Measurements from ENCODE around the gene NIBAN1.
"Not testable (repeated sequence)": the region's sequence is repeated elsewhere in the genome, so short reads cannot be mapped to it uniquely, and the experiment has no call there.

Gene NIBAN1, protein sequence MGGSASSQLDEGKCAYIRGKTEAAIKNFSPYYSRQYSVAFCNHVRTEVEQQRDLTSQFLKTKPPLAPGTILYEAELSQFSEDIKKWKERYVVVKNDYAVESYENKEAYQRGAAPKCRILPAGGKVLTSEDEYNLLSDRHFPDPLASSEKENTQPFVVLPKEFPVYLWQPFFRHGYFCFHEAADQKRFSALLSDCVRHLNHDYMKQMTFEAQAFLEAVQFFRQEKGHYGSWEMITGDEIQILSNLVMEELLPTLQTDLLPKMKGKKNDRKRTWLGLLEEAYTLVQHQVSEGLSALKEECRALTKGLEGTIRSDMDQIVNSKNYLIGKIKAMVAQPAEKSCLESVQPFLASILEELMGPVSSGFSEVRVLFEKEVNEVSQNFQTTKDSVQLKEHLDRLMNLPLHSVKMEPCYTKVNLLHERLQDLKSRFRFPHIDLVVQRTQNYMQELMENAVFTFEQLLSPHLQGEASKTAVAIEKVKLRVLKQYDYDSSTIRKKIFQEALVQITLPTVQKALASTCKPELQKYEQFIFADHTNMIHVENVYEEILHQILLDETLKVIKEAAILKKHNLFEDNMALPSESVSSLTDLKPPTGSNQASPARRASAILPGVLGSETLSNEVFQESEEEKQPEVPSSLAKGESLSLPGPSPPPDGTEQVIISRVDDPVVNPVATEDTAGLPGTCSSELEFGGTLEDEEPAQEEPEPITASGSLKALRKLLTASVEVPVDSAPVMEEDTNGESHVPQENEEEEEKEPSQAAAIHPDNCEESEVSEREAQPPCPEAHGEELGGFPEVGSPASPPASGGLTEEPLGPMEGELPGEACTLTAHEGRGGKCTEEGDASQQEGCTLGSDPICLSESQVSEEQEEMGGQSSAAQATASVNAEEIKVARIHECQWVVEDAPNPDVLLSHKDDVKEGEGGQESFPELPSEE

DNA sequence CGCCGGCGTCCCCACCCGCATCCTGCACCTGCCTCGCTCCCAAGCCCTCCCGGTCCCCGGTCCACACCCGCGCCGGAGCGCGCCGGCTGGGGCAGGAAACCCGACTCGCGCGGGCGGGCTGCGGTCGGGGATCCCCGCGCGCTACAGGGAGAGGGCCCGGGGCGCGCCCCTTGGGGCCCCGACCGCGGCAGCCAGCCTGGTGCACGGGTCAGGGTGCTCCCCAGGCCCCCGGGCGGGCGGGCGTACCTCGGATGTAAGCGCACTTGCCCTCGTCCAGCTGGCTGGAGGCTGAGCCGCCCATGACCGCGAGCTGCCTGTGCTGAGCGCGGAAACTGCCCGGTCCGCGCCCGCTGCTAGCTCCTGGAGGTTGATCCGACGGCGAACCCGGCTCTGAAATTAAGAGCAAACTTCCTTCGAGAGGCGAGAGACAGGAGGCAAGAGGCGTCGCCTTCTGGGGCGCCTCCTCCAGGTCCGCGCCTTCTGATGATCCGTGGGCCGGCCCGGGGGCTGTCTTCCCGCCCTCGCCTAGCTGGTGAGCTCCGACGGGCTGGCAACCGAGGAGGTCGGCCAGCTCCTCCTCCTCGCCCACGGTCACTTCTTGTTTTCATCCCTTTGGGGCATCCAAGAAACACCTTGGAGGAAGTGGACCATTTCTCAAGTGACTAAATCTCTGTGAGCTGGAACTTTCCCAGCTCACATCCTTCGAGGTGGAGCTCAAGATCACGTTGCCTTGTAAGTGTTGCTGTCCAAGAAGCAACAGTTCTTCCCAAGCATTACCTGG, at the start of gene NIBAN1:
Gene NIBAN1, minus strand, starts transcription at position 453 of the 781 bp plus-strand sequence. Its CDS starts 152 bp downstream, at position 301.
- Mint-ChIP-seq H3K4me3 (peak within 1 kb of the TSS; percentile 92), H3K9me3 (no peaks in the 10 kb centered on the region), H3K27ac (peak within 1 kb of the TSS; percentile 92), H3K27me3 (peaks cover 18% of the 10 kb centered on the region), H3K4me1 (peaks cover 37% of the 10 kb centered on the region), H3K36me3 (no peaks in the 10 kb centered on the region)

DNA sequence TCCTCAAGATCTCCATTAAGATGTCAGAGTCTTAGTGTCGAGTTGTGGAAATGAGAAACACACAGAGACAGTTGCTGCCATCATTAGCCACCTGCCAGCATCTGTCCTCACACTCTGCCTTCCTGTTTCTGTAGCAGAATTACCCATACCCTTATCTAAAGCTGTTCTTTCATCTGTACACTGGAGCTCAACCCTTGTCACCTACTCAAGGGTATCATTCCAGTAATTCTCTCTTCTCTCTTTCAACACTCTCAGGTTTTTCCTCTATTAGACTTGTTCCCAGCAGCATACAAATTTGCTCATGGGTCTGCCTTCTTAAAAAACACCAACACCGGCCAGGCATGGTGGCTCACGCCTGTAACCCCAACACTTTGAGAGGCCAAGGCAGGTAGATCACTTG, 43.7 kb upstream of the NIBAN1 start:
- Mint-ChIP-seq H3K27ac (no peak overlapping the region), H3K36me3 (no peaks in the 10 kb centered on the region), H3K27me3 (peaks cover 4% of the 10 kb centered on the region), H3K4me1 (no peaks in the 10 kb centered on the region), H3K9me3 (no peaks in the 10 kb centered on the region), H3K4me3 (no peak overlapping the region)

DNA sequence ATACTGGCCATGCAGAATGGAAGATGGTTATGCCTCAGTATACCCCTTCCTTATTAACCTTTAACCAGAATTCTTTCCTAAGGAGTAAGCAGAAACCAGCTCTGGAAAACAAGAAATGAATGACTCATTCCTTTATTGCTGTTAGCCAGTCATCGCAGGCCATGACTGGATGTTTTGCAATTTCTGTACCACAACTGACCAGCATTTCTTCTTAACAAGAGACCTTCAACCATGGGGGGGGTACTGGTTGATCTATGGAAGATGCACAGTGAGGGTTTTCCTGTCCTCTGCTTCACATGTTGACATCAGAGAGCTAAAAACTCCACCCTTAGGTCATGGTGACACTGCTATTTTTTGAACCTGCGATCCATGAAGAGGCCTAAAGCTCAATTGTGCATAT, 43.0 kb upstream of the NIBAN1 start:
- H3K27ac Mint-ChIP-seq: no peak overlapping the region
- peaks cover 4% of the 10 kb centered on the region for H3K27me3 Mint-ChIP-seq
- H3K4me1 Mint-ChIP-seq: no peaks in the 10 kb centered on the region
- H3K9me3 Mint-ChIP-seq: no peaks in the 10 kb centered on the region
- no peaks in the 10 kb centered on the region for H3K36me3 Mint-ChIP-seq
- H3K4me3 Mint-ChIP-seq: no peak overlapping the region

DNA sequence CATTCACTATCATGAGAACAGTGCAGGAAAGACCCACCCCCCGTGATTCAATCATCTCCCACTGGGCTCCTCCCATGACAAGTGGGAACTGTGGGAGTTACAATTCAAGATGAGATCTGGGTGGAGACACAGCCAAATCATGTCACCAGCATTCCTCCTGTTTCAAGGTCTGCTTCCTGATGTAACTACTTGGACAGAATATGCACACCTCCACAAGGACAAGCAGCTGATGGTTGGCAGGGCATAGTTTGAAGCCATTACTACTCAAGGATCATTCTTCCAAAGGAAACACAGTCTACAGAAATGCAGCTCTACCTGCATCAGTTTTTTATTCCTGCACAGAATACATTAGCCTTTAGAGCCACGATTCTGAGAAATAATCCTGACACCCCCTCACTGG, 42.6 kb upstream of the NIBAN1 start:
- H3K36me3 Mint-ChIP-seq: no peaks in the 10 kb centered on the region
- H3K4me3 Mint-ChIP-seq: no peak overlapping the region
- H3K4me1 Mint-ChIP-seq: no peaks in the 10 kb centered on the region
- H3K9me3 Mint-ChIP-seq: no peaks in the 10 kb centered on the region
- peaks cover 4% of the 10 kb centered on the region for H3K27me3 Mint-ChIP-seq
- H3K27ac Mint-ChIP-seq: no peak overlapping the region

DNA sequence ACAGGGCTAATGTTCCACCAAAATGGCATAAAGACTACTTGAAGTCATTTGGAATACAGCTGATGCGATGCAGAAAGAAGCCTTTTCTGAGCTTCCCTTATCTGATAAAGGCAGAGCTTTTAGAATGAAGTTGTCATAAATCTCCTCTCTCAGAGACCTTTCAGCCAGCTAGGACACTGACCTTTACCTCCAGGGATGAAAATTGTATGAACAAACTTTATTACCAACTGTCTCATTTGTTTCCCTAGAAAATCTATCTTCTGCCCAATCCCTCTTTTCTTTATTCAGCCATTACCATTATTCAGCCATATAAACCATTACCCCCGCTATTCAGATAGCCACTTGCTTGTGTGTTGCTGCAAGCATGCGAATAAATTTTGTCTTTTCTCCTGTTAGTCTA, 41.3 kb upstream of the NIBAN1 start:
- H3K9me3 Mint-ChIP-seq: no peaks in the 10 kb centered on the region
- no peak overlapping the region for H3K4me3 Mint-ChIP-seq
- H3K36me3 Mint-ChIP-seq: no peaks in the 10 kb centered on the region
- H3K27ac Mint-ChIP-seq: no peak overlapping the region
- peaks cover 4% of the 10 kb centered on the region for H3K27me3 Mint-ChIP-seq
- no peaks in the 10 kb centered on the region for H3K4me1 Mint-ChIP-seq

DNA sequence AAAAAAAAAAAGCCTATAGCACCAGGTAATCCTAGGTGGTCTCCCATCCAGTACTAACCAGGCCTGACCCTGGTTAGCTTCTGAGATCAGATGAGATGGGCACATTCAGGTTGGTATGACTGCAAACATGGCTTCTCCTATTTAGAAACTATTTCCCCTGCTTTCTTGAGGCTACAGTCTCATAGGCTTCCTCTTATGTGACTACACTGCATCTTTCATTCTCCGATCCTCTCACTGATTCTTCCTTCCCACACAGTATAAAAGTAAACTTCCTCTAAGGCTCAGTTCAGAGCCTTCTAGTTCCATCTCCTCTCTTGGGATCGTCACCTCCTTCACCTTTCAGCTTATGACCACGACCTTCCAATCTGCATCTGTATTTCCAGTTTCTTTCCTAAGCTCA, 40.6 kb upstream of the NIBAN1 start:
- Mint-ChIP-seq H3K27ac (no peak overlapping the region), H3K27me3 (peaks cover 4% of the 10 kb centered on the region), H3K4me3 (no peak overlapping the region), H3K4me1 (no peaks in the 10 kb centered on the region), H3K36me3 (no peaks in the 10 kb centered on the region), H3K9me3 (no peaks in the 10 kb centered on the region)

DNA sequence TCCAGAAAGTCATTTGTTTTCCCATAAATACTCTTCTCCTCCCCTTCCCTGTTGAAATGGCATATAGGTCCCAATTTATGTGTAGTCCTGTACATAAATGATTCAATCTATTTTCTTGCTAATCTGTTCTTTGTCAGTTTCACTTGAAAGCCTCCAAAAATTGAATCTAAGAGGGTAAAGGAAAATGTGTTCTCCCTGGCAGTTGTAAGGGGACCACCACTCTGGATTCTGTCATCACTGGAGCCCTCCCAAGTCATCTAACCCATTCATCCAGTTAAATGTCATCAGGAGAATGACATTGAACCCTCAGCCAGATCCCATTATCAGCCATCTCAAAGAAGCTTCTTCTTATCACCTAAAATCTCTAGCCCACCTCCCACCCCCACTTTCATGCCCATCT, 36.1 kb upstream of the NIBAN1 start:
- H3K4me3 Mint-ChIP-seq: no peak overlapping the region
- H3K27ac Mint-ChIP-seq: no peak overlapping the region
- peaks cover 2% of the 10 kb centered on the region for H3K27me3 Mint-ChIP-seq
- H3K9me3 Mint-ChIP-seq: no peaks in the 10 kb centered on the region
- H3K36me3 Mint-ChIP-seq: no peaks in the 10 kb centered on the region
- no peaks in the 10 kb centered on the region for H3K4me1 Mint-ChIP-seq

DNA sequence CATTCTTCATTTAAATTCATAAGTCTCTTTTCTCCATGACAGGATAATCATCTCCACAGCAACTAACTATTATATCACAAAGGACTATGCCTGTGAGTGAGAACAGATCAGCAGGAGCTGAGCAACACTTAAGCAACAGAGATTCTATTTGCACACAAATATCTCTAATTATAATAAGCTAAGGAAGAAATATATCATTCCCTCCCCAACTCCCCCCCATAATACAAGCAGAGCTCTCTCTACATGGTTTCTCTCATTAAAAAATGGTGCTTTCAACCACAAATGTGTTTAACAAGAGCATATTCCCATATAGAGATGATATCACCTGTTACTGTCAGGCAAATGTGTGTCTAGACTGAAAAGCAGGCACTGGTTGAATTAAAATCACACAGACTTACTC, 34.5 kb upstream of the NIBAN1 start:
- Mint-ChIP-seq H3K4me3 (no peak overlapping the region), H3K4me1 (no peaks in the 10 kb centered on the region), H3K36me3 (no peaks in the 10 kb centered on the region), H3K27ac (no peak overlapping the region), H3K9me3 (no peaks in the 10 kb centered on the region), H3K27me3 (no peaks in the 10 kb centered on the region)

DNA sequence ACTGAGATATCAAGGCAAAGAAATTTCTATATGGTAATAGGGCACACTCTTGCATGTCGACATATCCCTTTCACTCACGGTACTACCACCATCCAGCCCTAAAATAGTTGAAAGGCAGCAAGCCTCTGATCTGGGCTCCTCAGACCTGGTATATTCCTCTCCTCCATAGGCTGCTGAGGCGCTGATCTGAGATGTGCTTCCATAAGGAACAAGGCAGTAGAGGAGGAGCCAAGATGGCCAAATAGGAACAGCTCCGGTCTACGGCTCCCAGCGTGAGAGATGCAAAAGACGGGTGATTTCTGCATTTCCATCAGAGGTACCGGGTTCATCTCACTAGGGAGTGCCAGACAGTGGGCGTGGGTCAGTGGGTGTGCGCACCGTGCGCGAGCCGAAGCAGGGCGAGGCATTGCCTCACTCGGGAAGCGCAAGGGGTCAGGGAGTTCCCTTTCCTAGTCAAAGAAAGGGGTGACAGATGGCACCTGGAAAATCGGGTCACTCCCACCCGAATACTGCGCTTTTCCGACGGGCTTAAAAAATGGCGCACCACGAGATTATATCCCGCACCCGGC, 27.1 kb upstream of the NIBAN1 start:
- H3K36me3 Mint-ChIP-seq: not testable (repeated sequence)
- peaks cover 12% of the 10 kb centered on the region for H3K27me3 Mint-ChIP-seq

DNA sequence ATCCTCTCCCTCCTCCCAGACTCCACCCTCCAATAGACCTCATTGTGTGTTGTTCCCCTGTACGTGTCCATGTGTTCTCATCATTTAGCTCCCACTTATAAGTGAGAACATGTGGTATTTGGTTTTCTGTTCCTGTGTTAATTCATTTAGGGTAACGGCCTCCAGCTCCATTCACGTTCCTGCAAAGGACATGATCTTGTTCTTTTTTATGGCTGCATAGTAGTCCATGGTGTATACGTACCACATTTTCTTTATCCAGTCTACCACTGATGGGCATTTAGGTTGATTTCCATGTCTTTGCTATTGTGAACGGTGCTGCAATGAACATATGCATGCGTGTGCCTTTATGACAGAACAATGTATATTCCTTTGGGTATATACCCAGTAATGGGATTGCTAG, 25.7 kb upstream of the NIBAN1 start:
- H3K36me3 Mint-ChIP-seq, H3K27ac Mint-ChIP-seq, H3K4me1 Mint-ChIP-seq, H3K9me3 Mint-ChIP-seq, H3K4me3 Mint-ChIP-seq: not testable (repeated sequence)
- peaks cover 16% of the 10 kb centered on the region for H3K27me3 Mint-ChIP-seq

More for the DNA sequence above, 27.1 kb upstream of the NIBAN1 start:
- not testable (repeated sequence) for H3K4me3 Mint-ChIP-seq, H3K9me3 Mint-ChIP-seq, H3K4me1 Mint-ChIP-seq, H3K27ac Mint-ChIP-seq

DNA sequence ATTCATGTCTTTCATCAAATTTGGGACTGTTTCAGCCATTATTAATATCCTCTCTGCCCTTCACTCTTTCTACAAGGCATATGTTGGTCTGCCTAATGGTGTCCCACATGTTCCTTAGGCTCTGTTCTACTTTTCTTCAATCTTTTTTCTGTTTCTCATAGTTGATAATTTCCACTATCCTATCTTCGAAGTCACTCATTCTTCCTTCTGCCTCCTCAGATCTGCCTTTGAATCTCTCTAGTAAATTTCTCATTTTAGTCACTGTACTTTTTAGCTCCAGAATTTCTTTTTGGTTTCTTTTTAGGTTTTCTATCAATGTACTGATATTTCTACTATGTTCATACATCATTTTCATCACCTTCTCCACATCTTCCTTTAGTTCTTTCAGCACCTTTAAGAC, 20.0 kb upstream of the NIBAN1 start:
- Mint-ChIP-seq H3K4me3 (no peak overlapping the region), H3K27ac (no peak overlapping the region), H3K9me3 (peaks cover 9% of the 10 kb centered on the region), H3K36me3 (peaks cover 4% of the 10 kb centered on the region), H3K4me1 (no peaks in the 10 kb centered on the region), H3K27me3 (peaks cover 17% of the 10 kb centered on the region)

DNA sequence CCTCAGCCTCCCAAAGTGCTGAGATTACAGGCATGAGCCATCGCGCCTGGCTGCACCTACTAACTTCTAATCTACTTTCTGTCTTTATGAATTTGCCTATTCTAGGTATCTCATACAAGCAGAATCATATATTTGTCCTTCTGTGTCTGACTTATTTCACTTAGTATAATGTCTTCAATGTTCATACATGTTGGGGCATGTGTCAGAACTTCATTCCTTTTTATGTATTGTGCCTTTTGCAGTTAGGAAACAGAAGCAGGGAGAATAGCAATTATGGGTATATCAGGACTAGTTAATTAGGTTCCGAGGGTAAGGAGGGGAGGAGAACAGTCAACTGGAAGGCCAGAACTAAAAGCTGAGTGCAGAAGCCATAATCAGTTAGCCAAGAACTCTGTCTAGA, 18.0 kb upstream of the NIBAN1 start:
- H3K4me1 Mint-ChIP-seq: no peaks in the 10 kb centered on the region
- H3K36me3 Mint-ChIP-seq: peaks cover 4% of the 10 kb centered on the region
- H3K27me3 Mint-ChIP-seq: peaks cover 14% of the 10 kb centered on the region
- peaks cover 9% of the 10 kb centered on the region for H3K9me3 Mint-ChIP-seq
- H3K4me3 Mint-ChIP-seq: no peak overlapping the region
- no peak overlapping the region for H3K27ac Mint-ChIP-seq

DNA sequence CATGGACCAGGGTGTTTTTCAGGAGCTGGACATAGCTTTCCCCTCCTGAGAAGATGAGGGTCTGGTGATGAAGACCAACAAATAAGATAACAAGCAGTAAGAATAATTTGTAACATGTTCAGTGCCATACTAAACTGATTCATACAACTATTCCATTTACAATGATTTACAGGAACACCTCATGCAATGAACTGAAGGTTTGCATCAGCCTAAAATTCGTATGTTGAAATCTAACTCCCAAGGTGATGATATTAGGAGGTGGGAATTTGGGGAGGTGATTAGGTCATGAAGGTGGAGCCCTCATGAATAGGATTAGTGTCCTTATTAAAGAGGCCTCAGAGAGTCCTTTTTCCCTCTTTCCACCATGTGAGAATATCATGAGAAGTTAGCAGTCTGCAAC, 15.9 kb upstream of the NIBAN1 start:
- no peaks in the 10 kb centered on the region for H3K4me1 Mint-ChIP-seq
- H3K27ac Mint-ChIP-seq: no peak overlapping the region
- H3K27me3 Mint-ChIP-seq: peaks cover 11% of the 10 kb centered on the region
- H3K4me3 Mint-ChIP-seq: no peak overlapping the region
- peaks cover 9% of the 10 kb centered on the region for H3K9me3 Mint-ChIP-seq
- peaks cover 4% of the 10 kb centered on the region for H3K36me3 Mint-ChIP-seq

DNA sequence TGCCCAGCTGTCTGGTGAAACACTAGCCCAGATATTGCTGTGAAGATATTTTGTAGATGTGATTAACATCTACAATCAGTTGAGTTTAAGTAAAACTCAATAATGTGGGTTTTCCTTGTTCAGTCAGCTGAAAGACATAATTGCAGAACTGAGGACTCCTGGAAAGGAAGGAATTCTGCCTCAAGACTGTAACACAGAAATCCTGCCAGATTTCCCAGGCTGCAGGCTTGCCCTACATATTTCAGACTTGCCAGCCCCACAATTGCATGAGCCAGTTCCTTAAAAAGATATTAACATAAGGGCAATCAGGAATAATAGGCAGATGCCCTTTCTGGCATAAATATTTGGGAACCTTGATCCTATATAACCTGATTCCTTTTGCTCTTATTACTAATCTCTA, 14.2 kb upstream of the NIBAN1 start:
- Mint-ChIP-seq H3K4me1 (no peaks in the 10 kb centered on the region), H3K4me3 (no peak overlapping the region), H3K9me3 (no peaks in the 10 kb centered on the region), H3K27ac (no peak overlapping the region), H3K27me3 (peaks cover 10% of the 10 kb centered on the region), H3K36me3 (no peaks in the 10 kb centered on the region)

DNA sequence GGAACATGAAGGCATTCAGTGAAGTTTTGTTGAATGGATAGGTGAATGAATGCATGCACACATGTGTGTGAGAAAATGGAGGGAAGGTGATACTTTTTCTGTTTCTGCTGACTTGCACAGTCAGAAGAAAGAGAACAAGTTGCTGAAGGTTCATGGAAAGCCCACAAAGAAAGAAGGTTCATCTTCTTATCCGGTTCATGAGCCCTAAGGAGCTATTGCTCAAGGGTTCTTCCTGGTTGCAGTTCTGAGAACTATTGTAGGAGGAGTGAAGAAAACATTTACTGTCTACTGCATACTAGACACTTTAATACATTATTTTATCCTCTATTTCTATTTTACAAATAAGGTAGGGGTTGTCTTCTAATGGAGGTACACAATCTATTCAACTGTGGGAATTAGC, 13.4 kb upstream of the NIBAN1 start:
- Mint-ChIP-seq H3K36me3 (no peaks in the 10 kb centered on the region), H3K4me1 (no peaks in the 10 kb centered on the region), H3K27ac (no peak overlapping the region), H3K4me3 (no peak overlapping the region), H3K27me3 (peaks cover 9% of the 10 kb centered on the region), H3K9me3 (no peaks in the 10 kb centered on the region)
